PC-9 (cell line): Measurements from ENCODE around the gene GPR15LG.

Source experiments
- CTCF ChIP-seq: fragments of 200-600 bp; sonication (generic); conservative IDR thresholded peaks from 2 replicates; pipeline ENCODE4 v1.6.1; 2017; ENCODE audit warnings: mixed run types, antibody characterized with exemption, mild to moderate bottlenecking, moderate library complexity
- EZH2 ChIP-seq: fragments of 200-600 bp; sonication (generic); IDR thresholded peaks from 2 replicates; pipeline ENCODE4 v1.8.0; 2017; ENCODE audit warnings: antibody characterized with exemption, low read depth

- TF ChIP-seq CTCF: no peak
- TF ChIP-seq EZH2: no peak
Measured at GRCh38 chr10:84201682-84202081, 28.1 kb downstream of the GPR15LG start.
